HG02884 (cell line): Measurements from ENCODE around the gene PLCG1.
"Not testable (repeated sequence)": the region's sequence is repeated elsewhere in the genome, so short reads cannot be mapped to it uniquely, and the experiment has no call there.

Experiments used
- ATAC-seq: cut with Tn5 transposase; IDR thresholded peaks from one replicate; pipeline ENCODE4 v1.9.1; 2021; ENCODE audit warnings: mild to moderate bottlenecking, moderate library complexity; ENCODE audit not compliant: unreplicated experiment

PLCG1 gene

DNA sequence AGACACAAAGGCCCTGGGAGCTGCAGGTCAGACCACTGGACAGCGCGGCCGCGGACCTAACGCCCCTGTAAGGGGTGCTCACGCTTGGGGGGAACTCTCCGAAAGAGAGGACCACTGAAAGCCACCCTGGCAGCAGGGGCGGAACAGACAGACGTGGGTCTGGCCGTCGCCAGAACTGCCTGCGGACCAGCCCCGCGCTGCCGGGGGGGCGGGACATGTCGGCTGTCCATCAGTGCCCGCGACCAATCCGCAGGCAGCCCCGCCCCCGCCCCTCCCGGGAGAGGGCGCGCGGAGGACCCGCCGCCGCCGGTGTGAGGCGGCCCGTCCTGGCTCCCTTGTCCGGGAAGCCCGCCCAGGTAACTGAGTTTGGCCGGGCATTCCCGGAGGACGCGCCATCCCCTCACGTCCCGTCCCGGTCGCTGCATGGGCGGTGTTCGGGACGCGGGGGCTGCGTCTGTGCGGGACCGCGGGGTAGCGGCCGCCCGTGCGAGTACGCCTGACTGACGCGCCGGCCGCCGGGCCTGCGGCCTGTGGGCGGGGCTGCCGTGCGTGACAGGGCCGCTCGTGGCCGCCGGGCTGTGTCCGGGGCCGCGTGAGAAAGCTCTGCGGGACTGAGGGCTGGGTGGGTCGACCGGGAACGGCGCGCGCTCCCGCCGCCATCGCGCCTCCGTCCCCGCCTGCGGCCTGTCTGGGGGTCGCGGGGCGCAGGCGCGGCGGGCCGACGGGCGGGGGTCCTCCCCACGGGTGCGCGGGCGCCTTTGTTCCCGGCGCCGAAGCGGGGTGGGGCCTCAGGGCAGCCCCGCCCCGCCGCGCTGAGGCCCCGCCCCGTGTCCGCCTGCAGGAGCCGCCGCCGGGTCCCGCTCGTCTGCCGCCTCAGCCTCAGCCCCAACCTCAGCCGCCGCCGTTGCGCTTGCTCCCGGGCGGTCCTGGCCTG, at the start of gene PLCG1:
PLCG1 (plus strand) TSS at position 864 of the 934 bp plus-strand sequence. CDS start 99 bp downstream, outside the sequence.
- peak; percentile 49 for ATAC-seq

DNA sequence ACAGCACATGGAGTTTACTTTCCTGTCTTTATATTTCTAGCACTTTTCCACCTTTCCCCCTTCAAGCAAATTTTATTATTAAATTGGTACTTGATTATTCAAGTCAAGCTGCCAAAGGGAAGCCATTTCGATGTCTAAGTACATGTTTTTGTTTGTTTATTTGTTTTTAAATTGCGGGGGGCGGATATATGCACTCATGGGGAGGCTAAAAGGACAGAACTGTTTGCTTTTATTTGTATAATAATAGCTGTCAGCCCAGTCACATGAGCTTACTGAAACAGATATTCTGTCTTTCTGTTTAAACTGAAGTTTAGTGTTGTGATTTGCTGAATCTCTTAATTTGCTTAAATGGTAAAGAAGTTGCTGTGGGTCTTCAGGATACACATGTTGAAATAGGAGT, 49.6 kb upstream of the PLCG1 start:
- no peak for ATAC-seq

DNA sequence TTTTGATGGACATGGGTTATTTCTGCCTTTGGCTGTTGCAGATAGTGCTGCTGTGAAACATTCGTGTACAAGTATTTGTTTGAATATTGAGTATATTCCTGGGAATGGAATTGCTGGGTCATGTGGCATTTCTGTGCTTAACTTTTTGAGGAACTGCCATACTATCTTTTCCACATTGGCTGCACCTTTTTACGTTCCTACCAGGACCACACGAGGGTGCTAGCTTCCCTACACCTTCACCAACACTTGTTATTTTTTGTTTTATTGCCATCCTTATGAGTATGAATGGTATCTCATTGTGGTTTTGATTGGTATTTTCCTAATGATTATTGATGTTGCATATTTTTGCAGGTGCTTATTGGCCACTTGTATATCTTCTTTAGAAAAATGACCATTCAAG, 47.8 kb upstream of the PLCG1 start:
- no peak for ATAC-seq

- no peak for ATAC-seq
Observed at GRCh38 chr20:41091927-41092326, 45.4 kb upstream of the PLCG1 start.

DNA sequence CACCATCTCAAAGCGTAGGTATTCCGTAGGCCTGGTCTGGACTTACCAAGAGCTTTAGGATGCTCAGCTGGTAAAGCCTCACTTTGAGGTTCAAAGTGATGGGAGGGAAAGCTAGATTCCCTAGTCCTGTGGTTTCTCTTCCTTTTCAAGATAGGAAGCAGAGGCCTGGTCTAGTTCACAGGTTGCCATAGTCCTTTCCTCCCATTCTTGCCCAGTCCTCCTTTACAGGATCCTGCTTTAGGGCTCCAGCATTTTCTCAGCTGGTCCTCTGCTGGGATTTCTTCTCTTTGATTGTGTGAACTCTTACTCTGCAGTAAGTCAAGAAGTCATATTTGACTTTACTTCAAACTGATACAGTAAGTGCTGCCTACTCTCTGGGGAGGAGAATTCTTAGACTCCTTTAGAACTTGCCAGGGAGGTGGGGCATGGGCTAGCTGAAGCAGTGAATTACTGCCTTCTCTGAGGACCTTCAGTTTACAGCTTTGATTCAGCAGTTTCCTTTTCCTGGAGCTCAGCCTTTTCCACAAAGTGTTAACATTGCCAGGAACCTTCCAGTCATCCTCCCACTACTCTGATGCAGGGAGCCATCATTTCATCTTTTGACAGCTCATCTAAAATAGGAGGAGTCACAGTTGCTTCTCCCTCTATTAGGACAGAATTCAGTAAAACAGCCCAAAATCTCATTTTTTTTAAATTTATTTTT, 42.8 kb upstream of the PLCG1 start:
- ATAC-seq, result no peak

GRCh38 chr20:41095110-41095969, 42.0 kb upstream of the PLCG1 start:
- no peak for ATAC-seq

DNA sequence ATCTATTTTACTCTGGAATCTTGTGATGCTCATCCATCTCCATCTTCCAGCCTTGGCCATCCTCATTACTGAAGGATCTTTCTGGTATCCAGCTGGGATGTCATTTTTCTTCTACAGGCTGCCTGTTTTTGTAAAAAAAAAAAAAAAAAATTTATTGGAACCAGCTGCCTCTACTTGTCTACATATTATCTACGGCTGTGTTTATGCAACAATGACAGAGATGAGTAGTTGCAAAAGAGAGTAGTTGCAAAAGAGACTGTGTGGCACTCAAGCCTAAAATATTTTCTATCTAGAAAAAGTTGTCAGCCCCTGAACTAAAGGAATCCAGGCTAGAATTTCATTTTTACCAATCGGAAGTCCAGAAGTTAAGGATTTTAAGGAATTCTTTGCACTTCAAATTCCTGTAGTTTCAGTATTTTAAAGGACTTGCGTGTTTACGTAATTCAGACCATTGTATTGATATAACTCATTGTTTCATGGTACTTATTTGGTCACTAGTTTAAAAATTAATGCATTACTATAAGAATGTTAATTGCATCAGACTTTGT, 38.6 kb upstream of the PLCG1 start:
- ATAC-seq, result no peak

- no peak for ATAC-seq
Observed at GRCh38 chr20:41100001-41100480, 37.3 kb upstream of the PLCG1 start.

DNA sequence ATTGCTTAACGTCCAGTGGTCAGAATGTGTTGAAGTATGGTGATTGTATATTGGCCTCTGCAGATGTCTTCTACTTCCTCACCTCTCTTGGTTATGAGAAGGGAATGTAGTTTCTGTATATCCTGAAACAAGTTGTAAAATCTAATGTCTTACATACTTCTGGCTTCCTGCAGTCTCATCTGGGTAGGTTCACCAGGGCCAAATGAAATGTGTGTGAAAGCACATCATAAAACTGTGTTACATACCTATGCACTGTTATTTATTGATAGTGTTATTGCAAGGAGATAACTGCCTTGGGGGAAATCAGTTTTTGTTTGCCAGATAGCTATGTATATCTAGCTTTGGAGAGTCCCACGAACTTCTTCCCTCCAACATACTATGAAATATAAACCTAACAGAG, 35.7 kb upstream of the PLCG1 start:
- no peak for ATAC-seq

GRCh38 chr20:41108531-41108930, 28.8 kb upstream of the PLCG1 start:
- ATAC-seq, result no peak

- no peak for ATAC-seq
Observed at GRCh38 chr20:41110012-41110411, 27.3 kb upstream of the PLCG1 start.

GRCh38 chr20:41110930-41111577, 26.3 kb upstream of the PLCG1 start:
- ATAC-seq, result no peak

- no peak for ATAC-seq
Observed at GRCh38 chr20:41111578-41111951, 25.8 kb upstream of the PLCG1 start.

DNA sequence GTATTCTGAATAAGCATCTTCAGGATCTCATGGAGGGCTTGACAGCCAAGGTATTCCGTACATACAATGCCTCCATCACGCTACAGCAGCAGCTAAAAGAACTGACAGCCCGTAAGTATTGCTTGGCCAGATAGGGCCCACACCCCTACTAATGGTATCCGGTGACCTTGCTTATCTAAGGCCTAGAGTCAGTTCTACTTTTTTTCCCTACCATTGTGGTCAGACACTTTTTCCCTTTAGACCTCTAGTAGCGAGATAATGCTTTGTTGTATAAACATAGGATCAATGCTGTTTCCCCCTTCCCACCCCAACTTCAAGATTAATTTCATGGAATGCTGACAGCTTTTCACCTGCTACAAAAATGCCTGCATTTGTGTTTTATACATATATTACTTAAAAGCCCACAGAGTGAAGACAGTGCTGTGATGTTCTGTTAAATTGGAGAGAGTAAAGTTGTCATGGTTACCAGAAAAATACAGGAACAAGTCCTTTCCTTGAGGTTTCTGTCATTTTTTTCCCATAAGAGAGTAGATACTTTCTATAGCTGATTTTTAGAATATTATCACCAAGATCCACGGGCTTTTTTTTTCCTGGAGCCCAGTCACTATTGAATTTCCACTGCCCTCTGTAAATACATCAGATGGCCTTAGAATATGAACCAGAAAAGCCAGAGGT, 20.9 kb upstream of the PLCG1 start:
- no peak for ATAC-seq

GRCh38 chr20:41118159-41118558, 19.2 kb upstream of the PLCG1 start:
- not testable (repeated sequence) for ATAC-seq

- ATAC-seq, result no peak
Observed at GRCh38 chr20:41118632-41119031, 18.7 kb upstream of the PLCG1 start.

DNA sequence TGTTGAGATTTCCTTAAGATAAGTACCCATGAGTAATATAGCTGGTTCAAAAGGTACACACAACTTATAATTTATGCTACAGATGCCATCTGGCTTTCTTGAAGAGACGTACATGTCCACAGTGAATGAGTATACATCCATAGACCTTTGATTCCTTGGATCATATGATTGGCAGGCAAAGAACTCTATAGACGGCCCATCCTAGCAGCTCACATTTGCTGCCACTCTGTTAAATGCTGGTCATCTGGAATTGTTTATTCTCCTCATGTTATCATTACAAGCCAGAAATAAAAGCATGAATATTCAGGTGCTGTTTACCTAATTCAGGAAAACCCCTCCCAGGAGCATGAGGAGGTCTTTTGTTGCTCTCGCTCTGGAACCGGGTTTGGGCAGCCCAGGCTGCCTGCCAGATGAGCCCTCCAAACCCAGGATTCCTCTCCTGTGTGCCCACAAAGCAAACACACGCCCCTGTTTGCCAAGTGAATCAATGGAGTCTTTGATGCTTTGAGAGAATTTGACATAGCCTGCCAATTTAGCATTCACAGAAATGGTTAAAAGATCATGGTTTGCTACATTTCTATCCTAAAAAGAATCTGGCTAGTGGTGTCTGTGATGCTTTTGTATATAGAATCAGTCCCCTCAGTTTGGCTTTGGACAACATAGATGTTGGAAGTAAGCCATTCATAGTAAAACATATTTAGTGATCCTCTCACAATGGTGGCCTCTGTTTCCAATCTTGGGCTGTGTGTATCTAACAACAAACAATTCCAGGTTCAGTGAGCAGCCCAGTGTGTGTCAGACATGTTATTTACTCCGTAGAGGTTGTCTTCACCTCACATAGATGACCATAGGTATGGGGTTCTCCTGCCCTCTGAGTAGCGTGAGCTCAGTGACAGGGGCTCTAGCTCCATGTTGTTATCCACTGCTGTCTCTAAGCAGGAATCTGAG, 17.5 kb upstream of the PLCG1 start:
- ATAC-seq, result no peak

- ATAC-seq, result no peak
Observed at GRCh38 chr20:41121399-41121798, 15.9 kb upstream of the PLCG1 start.

DNA sequence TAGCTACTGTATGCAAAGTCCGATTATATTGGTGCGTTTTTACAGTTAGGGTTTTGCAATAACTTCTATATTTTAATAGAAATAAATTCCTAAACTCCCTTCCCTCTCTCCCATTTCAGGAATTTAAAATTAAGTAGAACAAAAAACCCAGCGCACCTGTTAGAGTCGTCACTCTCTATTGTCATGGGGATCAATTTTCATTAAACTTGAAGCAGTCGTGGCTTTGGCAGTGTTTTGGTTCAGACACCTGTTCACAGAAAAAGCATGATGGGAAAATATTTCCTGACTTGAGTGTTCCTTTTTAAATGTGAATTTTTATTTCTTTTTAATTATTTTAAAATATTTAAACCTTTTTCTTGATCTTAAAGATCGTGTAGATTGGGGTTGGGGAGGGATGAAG, 13.7 kb upstream of the PLCG1 start:
- ATAC-seq, result no peak
